Peyer's patch (tissue), 4 donors: ENCODE data around the gene CASZ1. TPM values are rescaled to one million over a fixed set of nuclear protein-coding genes. Genes with fewer than 3 reads are reported as not detected.

Experiments
- DNase-seq, 3 donors: peaks; one replicate each; pipeline ENCODE4 v3.0.0-alpha.2; 2017 to 2019
- H3K27ac ChIP-seq, 4 donors: fragments of 200-600 bp; sonication (generic); one replicate each; pipeline ENCODE4 v1.5.1; 2016 to 2019
- H3K27me3 ChIP-seq, 2 donors: fragments of 200-600 bp; sonication (generic); one replicate each; pipeline ENCODE4 v1.5.1; 2019
- H3K36me3 ChIP-seq, 3 donors: fragments of 200-600 bp; sonication (generic); one replicate each; pipeline ENCODE4 v1.5.1; 2016 to 2019
- H3K4me1 ChIP-seq, 4 donors: fragments of 200-600 bp; sonication (generic); one replicate each; pipeline ENCODE4 v1.5.1; 2016 to 2019
- H3K4me3 ChIP-seq, 4 donors: fragments of 200-600 bp; sonication (generic); 1 replicate in 3 of 4; 2 replicates in 1 of 4; pipeline ENCODE4 v1.5.1; 2016 to 2019; ENCODE audit warnings: mild to moderate bottlenecking in 1 of 4
- H3K9me3 ChIP-seq, 4 donors: fragments of 200-600 bp; sonication (generic); one replicate each; pipeline ENCODE4 v1.5.1; 2016 to 2019; ENCODE audit warnings: mild to moderate bottlenecking in 1 of 4
- POLR2A ChIP-seq, 2 donors: fragments of 450-650 bp; IDR thresholded peaks; one replicate each; pipeline ENCODE4 v1.5.1; 2017; ENCODE audit warnings: antibody characterized with exemption in 2 of 2, mild to moderate bottlenecking in 2 of 2, moderate library complexity in 2 of 2
- total RNA-seq, 4 donors: library from RNA; depleted of rRNA; stranded (reverse); fragments of >200 nt; gene quantifications; one replicate each; pipeline ENCODE4 v1.1.0, GENCODE V29; 2016
- TF ChIP-seq, protein P1 (sequence below), 6 experiments: fragments of 450-650 bp in 4 of 6; fragments of 200-600 bp in 2 of 6; sonication (generic) in 1 of 6; IDR thresholded peaks; one replicate each; pipeline ENCODE4 v1.5.1; 2017 to 2019; ENCODE audit warnings: antibody characterized with exemption in 6 of 6, mild to moderate bottlenecking in 3 of 6, moderate library complexity in 1 of 6

The CASZ1 gene
- total RNA-seq, 4 donors from 2014 or later = 87.5 to 165 (median 137) TPM

GRCh38 chr1:10838541-10838940 is 42.1 kb upstream of the CASZ1 start:
- DNase-seq = no peak
- TF ChIP-seq, protein P1, sequence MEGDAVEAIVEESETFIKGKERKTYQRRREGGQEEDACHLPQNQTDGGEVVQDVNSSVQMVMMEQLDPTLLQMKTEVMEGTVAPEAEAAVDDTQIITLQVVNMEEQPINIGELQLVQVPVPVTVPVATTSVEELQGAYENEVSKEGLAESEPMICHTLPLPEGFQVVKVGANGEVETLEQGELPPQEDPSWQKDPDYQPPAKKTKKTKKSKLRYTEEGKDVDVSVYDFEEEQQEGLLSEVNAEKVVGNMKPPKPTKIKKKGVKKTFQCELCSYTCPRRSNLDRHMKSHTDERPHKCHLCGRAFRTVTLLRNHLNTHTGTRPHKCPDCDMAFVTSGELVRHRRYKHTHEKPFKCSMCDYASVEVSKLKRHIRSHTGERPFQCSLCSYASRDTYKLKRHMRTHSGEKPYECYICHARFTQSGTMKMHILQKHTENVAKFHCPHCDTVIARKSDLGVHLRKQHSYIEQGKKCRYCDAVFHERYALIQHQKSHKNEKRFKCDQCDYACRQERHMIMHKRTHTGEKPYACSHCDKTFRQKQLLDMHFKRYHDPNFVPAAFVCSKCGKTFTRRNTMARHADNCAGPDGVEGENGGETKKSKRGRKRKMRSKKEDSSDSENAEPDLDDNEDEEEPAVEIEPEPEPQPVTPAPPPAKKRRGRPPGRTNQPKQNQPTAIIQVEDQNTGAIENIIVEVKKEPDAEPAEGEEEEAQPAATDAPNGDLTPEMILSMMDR (IDR thresholded peaks at IDR 0.05) = no peak
- no peak for TF ChIP-seq POLR2A (IDR thresholded peaks at IDR 0.05)
- Histone ChIP-seq H3K4me1 (peaks cover 0 to 17% (median 0%) of the 10 kb centered on the region in 4 donors), H3K27ac (no peak overlapping the region), H3K4me3 (no peak overlapping the region), H3K27me3 (peaks cover 0 to 3% of the 10 kb centered on the region in 2 donors), H3K9me3 (peaks cover 0 to 4% (median 0%) of the 10 kb centered on the region in 4 donors), H3K36me3 (no peaks in the 10 kb centered on the region)

DNA sequence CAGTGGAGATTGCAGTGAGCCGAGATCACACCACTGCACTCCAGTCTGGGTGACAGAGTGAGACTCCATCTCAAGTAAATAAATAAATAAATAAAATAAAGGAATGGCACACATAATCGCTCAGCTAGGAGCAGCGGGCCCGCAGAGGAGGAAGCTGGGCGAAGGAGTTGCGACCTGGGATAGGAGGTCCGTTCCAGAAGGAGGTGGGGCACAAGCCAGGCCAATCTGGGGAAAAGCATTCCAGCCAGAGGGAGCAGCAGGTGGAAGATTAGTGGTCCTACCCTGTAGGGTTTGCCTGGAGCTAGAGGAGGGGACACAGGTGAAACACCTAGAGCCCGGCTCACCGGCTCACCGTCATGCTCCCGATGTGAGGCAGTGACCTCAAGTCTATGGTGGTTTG is 40.3 kb upstream of the CASZ1 start:
- no peaks in the 10 kb centered on the region for H3K9me3 ChIP-seq
- TF ChIP-seq POLR2A (IDR thresholded peaks at IDR 0.05) = no peak
- TF ChIP-seq, protein P1 (IDR thresholded peaks at IDR 0.05) = no peak
- no peak overlapping the region for H3K27ac ChIP-seq
- no peaks in the 10 kb centered on the region for H3K36me3 ChIP-seq
- no peak for DNase-seq
- no peak overlapping the region for H3K4me3 ChIP-seq
- H3K4me1 ChIP-seq = peaks cover 0 to 17% (median 0%) of the 10 kb centered on the region in 4 donors
- peaks cover 0 to 3% of the 10 kb centered on the region in 2 donors for H3K27me3 ChIP-seq

GRCh38 chr1:10835822-10836421 is 39.5 kb upstream of the CASZ1 start:
- no peaks in the 10 kb centered on the region for H3K9me3 ChIP-seq
- H3K4me3 ChIP-seq = no peak overlapping the region
- TF ChIP-seq, protein P1 (IDR thresholded peaks at IDR 0.05) = no peak
- TF ChIP-seq POLR2A (IDR thresholded peaks at IDR 0.05) = no peak
- DNase-seq = peak in 2 of 3 donors; percentile 52 to 78
- H3K4me1 ChIP-seq = peaks cover 0 to 17% (median 0%) of the 10 kb centered on the region in 4 donors
- peaks cover 0 to 3% of the 10 kb centered on the region in 2 donors for H3K27me3 ChIP-seq
- H3K36me3 ChIP-seq = no peaks in the 10 kb centered on the region
- no peak overlapping the region for H3K27ac ChIP-seq

GRCh38 chr1:10835421-10835820 is 39.0 kb upstream of the CASZ1 start:
- no peak for DNase-seq
- TF ChIP-seq, protein P1 (IDR thresholded peaks at IDR 0.05) = no peak
- no peak for TF ChIP-seq POLR2A (IDR thresholded peaks at IDR 0.05)
- peaks cover 0 to 17% (median 0%) of the 10 kb centered on the region in 4 donors for H3K4me1 ChIP-seq
- H3K36me3 ChIP-seq = no peaks in the 10 kb centered on the region
- H3K27me3 ChIP-seq = peaks cover 0 to 3% of the 10 kb centered on the region in 2 donors
- no peaks in the 10 kb centered on the region for H3K9me3 ChIP-seq
- H3K27ac ChIP-seq = no peak overlapping the region
- no peak overlapping the region for H3K4me3 ChIP-seq

DNA sequence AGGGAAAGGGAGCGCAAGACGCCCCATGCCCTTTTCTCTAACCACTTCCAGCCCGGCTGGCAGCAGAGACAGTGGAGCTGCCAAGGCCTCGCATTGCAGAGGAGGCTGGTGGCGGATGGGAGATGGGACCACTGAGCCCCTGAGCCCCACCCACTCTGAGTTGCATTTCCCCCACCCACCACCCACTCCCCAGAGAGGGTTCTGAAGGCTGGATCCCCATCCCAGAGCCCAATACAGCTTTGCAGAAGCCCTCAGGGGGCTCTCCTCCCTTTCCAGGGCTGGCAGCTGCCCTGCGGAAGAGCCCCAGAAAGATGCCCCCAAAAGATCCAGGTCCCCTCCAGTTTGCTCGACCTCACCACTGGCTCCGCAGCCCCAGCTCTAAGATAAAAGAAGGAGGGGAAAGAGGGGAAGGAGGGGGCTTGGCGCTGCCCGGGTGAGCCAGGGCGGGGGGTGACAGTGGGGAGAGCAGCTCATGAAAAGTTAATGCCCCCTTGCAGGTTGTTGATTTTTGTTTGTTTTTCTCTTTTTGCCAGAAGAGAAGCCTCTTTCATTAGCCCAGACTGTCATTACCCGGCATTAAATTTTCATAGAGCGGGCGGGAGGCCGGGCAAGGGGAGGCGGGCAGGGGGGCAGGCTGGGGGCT is 38.4 kb upstream of the CASZ1 start:
- Histone ChIP-seq H3K9me3 (no peaks in the 10 kb centered on the region), H3K4me1 (peaks cover 0 to 17% (median 0%) of the 10 kb centered on the region in 4 donors), H3K4me3 (no peak overlapping the region), H3K27me3 (peaks cover 0 to 3% of the 10 kb centered on the region in 2 donors), H3K27ac (no peak overlapping the region), H3K36me3 (no peaks in the 10 kb centered on the region)
- no peak for TF ChIP-seq POLR2A (IDR thresholded peaks at IDR 0.05)
- TF ChIP-seq, protein P1 (IDR thresholded peaks at IDR 0.05) = no peak
- DNase-seq = no peak
